Suprapubic skin (tissue), 4 donors: ENCODE results near the gene BLOC1S4.

ENCODE experiments used
- CTCF ChIP-seq, 2 donors: fragments of 200-600 bp in 1 of 2; fragments of 450-650 bp in 1 of 2; sonication (generic) in 1 of 2; IDR thresholded peaks; one replicate each; pipeline ENCODE4 v1.5.1; 2016 to 2019; ENCODE audit warnings: antibody characterized with exemption in 2 of 2, mild to moderate bottlenecking in 1 of 2, moderate library complexity in 1 of 2
- EP300 ChIP-seq: sonication (generic); formaldehyde crosslinking; IDR thresholded peaks from one replicate; pipeline ENCODE4 v1.6.1; 2017; ENCODE audit warnings: antibody characterized with exemption
- POLR2A ChIP-seq, 2 donors: fragments of 450-650 bp; IDR thresholded peaks; one replicate each; pipeline ENCODE4 v1.6.1; 2017; ENCODE audit warnings: antibody characterized with exemption in 2 of 2, mild to moderate bottlenecking in 2 of 2, moderate library complexity in 2 of 2
- POLR2AphosphoS5 ChIP-seq, 3 donors: sonication (generic); formaldehyde crosslinking; IDR thresholded peaks; one replicate each; pipeline ENCODE4 v1.6.1; 2017; ENCODE audit warnings: antibody characterized with exemption in 3 of 3

DNA sequence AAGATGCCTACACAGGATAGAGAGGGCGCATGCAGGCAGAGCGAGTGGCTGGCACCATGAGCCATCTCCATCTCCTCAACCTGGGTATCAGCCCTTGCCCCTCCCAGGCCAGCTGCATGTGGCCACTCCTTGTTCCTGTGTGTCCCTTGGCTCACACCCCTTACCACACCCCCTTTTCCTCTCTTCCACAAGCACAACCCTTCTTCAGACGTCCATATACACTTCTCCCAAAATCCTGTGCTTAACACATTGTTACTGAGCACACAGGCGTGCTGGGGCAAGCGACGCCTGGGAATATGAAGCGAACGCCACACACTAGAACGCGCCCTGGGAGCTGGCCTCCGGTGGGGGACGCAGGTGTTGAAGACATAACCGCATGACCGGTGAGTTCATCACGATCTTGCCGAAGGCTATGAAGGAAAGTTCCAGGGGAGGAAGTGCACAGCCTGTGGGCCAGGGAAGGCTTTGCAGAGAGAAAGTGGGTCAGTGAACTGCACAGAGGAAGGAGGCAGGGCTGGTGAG lies 47.4 kb downstream of the BLOC1S4 start:
- TF ChIP-seq CTCF (IDR thresholded peaks at IDR 0.05) (peak in 1 of 2 donors; percentile 11), EP300 (no peak), POLR2A (IDR thresholded peaks at IDR 0.05) (no peak), POLR2AphosphoS5 (IDR thresholded peaks at IDR 0.05) (no peak)
